SK-N-SH (cell line): Measurements from ENCODE around the gene PAM16. TPM values are rescaled to one million over a fixed set of nuclear protein-coding genes. Genes with fewer than 3 reads are reported as not detected.

Experiments
- CTCF ChIA-PET: fragments of 300-600, 350-600 bp; formaldehyde crosslinking; extraction: SDS; loops from one replicate; lab custom pipeline; 2021; lab: Yijun Ruan, JAX
- POLR2A ChIA-PET: fragments of 350-600 bp; sonication (Branson Sonifier 250); formaldehyde crosslinking; extraction: SDS; loops from one replicate; lab custom pipeline; 2020; ENCODE audit warnings: antibody characterized with exemption, inconsistent platforms; lab: Yijun Ruan, JAX
- DNase-seq: peaks from one replicate; pipeline ENCODE4 v3.0.0; 2012
- H2AFZ ChIP-seq: fragments of 200-600 bp; sonication (generic); 2 replicates; pipeline ENCODE4 v1.8.1; 2016; ENCODE audit warnings: antibody characterized with exemption, mild to moderate bottlenecking, low read depth
- H3F3A ChIP-seq: fragments of 200-600 bp; sonication (generic); replicated peaks from 2 replicates; pipeline ENCODE3; 2016; ENCODE audit warnings: antibody characterized with exemption, mild to moderate bottlenecking; ENCODE audit not compliant: insufficient read depth
- H3K27ac ChIP-seq, 2 experiments: fragments of 200-500 bp in 1 of 2; fragments of 200-600 bp in 1 of 2; sonication (Bioruptor generic) in 1 of 2; sonication (generic), shearing (Covaris generic) in 1 of 2; 2 replicates each; pipeline versions ENCODE4 v1.5.1 to v1.6.1; 2014 to 2016; ENCODE audit warnings: low read depth in 2 of 2, inconsistent platforms in 1 of 2, low read length in 1 of 2, mild to moderate bottlenecking in 1 of 2, mixed read lengths in 1 of 2
- H3K27me3 ChIP-seq: fragments of 200-600 bp; sonication (generic), shearing (Covaris generic); 2 replicates; pipeline ENCODE4 v1.6.1; 2016; ENCODE audit warnings: mixed run types; ENCODE audit not compliant: insufficient read depth
- H3K36me3 ChIP-seq, 2 experiments: fragments of 200-500 bp in 1 of 2; fragments of 200-600 bp in 1 of 2; sonication (Bioruptor generic) in 1 of 2; sonication (generic) in 1 of 2; replicated peaks in 1 of 2; 2 replicates each; pipeline versions ENCODE3 to v1.5.1; 2014 to 2016; ENCODE audit warnings: low read length in 1 of 2, mild to moderate bottlenecking in 1 of 2; ENCODE audit not compliant: insufficient read depth in 2 of 2, control insufficient read depth in 1 of 2
- H3K4me1 ChIP-seq, 2 experiments: fragments of 200-500 bp in 1 of 2; fragments of 200-600 bp in 1 of 2; sonication (Bioruptor generic) in 1 of 2; sonication (generic), shearing (Covaris generic) in 1 of 2; 2 replicates each; pipeline versions ENCODE4 v1.5.1 to v1.6.1; 2014 to 2016; ENCODE audit warnings: low read depth in 1 of 2, low read length in 1 of 2, mixed run types in 1 of 2; ENCODE audit not compliant: insufficient read depth in 2 of 2, control insufficient read depth in 1 of 2
- H3K4me2 ChIP-seq: fragments of 200-600 bp; sonication (generic), shearing (Covaris generic); 2 replicates; pipeline ENCODE4 v1.6.1; 2017; ENCODE audit warnings: mixed run types
- H3K4me3 ChIP-seq, 2 experiments: fragments of 200-500 bp in 1 of 2; fragments of 200-600 bp in 1 of 2; sonication (Bioruptor generic) in 1 of 2; sonication (generic), shearing (Covaris generic) in 1 of 2; 2 replicates each; pipeline versions ENCODE4 v1.5.1 to v1.8.1; 2014 to 2016; ENCODE audit warnings: low read depth in 2 of 2, inconsistent platforms in 1 of 2, low read length in 1 of 2, mild to moderate bottlenecking in 1 of 2, mixed read lengths in 1 of 2, moderate library complexity in 1 of 2
- H3K79me2 ChIP-seq: fragments of 200-600 bp; sonication (generic); 2 replicates; pipeline ENCODE4 v1.8.1; 2017; ENCODE audit warnings: mild to moderate bottlenecking; ENCODE audit not compliant: insufficient read depth
- H3K9ac ChIP-seq: fragments of 200-600 bp; sonication (generic); 2 replicates; pipeline ENCODE4 v1.6.1; 2017; ENCODE audit warnings: mixed run types
- H3K9me2 ChIP-seq: fragments of 200-600 bp; sonication (generic); 2 replicates; pipeline ENCODE4 v1.6.1; 2017; ENCODE audit warnings: mixed run types
- H3K9me3 ChIP-seq: fragments of 200-600 bp; sonication (generic); 2 replicates; pipeline ENCODE4 v1.6.1; 2017; ENCODE audit warnings: mixed run types, mild to moderate bottlenecking, moderate library complexity
- H4K20me1 ChIP-seq: fragments of 200-600 bp; sonication (generic); 2 replicates; pipeline ENCODE4 v1.6.1; 2017; ENCODE audit warnings: mild to moderate bottlenecking, mixed run types; ENCODE audit not compliant: insufficient read depth
- CHD2 ChIP-seq: fragments of 150-350 bp; IDR thresholded peaks from 2 replicates; pipeline ENCODE4 v1.6.1; 2018; ENCODE audit warnings: low read length; ENCODE audit not compliant: partially characterized antibody
- ELF1 ChIP-seq: IDR thresholded peaks from 2 replicates; pipeline ENCODE4 v1.4.0; 2012
- EP300 ChIP-seq, 2 experiments: IDR thresholded peaks; 2 replicates each; pipeline versions ENCODE4 v1.4.0 to v1.6.1; 2012; ENCODE audit warnings: borderline replicate concordance in 1 of 2, low read depth in 1 of 2, low read length in 1 of 2
- FOXJ3 ChIP-seq: sonication (generic); formaldehyde crosslinking; IDR thresholded peaks from 2 replicates; pipeline ENCODE4 v1.5.1; 2020; ENCODE audit warnings: mild to moderate bottlenecking, missing genetic modification reagents
- GATA2 ChIP-seq: sonication (generic); formaldehyde crosslinking; IDR thresholded peaks from 2 replicates; pipeline ENCODE4 v1.5.0; 2020; ENCODE audit warnings: mild to moderate bottlenecking, missing genetic modification reagents
- JUND ChIP-seq: IDR thresholded peaks from 2 replicates; pipeline ENCODE4 v1.4.0; 2012
- MXI1 ChIP-seq: IDR thresholded peaks from 2 replicates; pipeline ENCODE4 v1.6.1; 2012; ENCODE audit warnings: mild to moderate bottlenecking, low read depth, low read length, improper control_type of control experiment
- POLR2AphosphoS5 ChIP-seq: IDR thresholded peaks from 2 replicates; pipeline ENCODE4 v1.6.1; 2012; ENCODE audit warnings: low read depth, low read length
- RAD21 ChIP-seq: IDR thresholded peaks from 2 replicates; pipeline ENCODE4 v1.6.1; 2012; ENCODE audit warnings: mild to moderate bottlenecking, low read length
- RCOR1 ChIP-seq: fragments of 150-350 bp; IDR thresholded peaks from 2 replicates; pipeline ENCODE4 v1.6.1; 2017; ENCODE audit warnings: antibody characterized with exemption, low read length
- SIN3A ChIP-seq: IDR thresholded peaks from 2 replicates; pipeline ENCODE4 v1.6.1; 2012; ENCODE audit warnings: low read depth, mild to moderate bottlenecking, low read length, moderate library complexity, borderline replicate concordance
- SMC3 ChIP-seq: IDR thresholded peaks from 2 replicates; pipeline ENCODE4 v1.6.1; 2012; ENCODE audit warnings: low read depth, low read length, improper control_type of control experiment
- TAF1 ChIP-seq: IDR thresholded peaks from 2 replicates; pipeline ENCODE4 v1.6.1; 2012; ENCODE audit warnings: low read depth, mild to moderate bottlenecking, low read length, moderate library complexity, borderline replicate concordance
- TCF12 ChIP-seq: IDR thresholded peaks from 2 replicates; pipeline ENCODE4 v1.4.0; 2012
- WGBS: methylation state at CpG from one replicate; pipeline ENCODE4 v1.1.6; 2017; ENCODE audit warnings: low lambda C conversion rate; 5-methylcytosine and 5-hydroxymethylcytosine counted together
- polyA plus RNA-seq, 3 experiments: library from polyadenylated mRNA; depleted of rRNA; stranded (reverse); fragments of >200 nt; gene quantifications; 2 replicates each; pipeline ENCODE4 v1.2.3, GENCODE V29; 2012
- TF ChIP-seq, protein P1 (sequence below): IDR thresholded peaks from 2 replicates; pipeline ENCODE4 v1.4.0; 2012; ENCODE audit warnings: low read depth
- TF ChIP-seq, protein P2 (sequence below): IDR thresholded peaks from 2 replicates; pipeline ENCODE4; 2012
- TF ChIP-seq, protein P3 (sequence below): fragments of 150-350 bp; IDR thresholded peaks from 2 replicates; pipeline ENCODE4 v1.6.1; 2017; ENCODE audit warnings: antibody characterized with exemption, low read length, low read depth, borderline replicate concordance

The PAM16 gene
- polyA plus RNA-seq, 1 of the 3 experiments (the other 2 are of a cell fraction) = 96.4 TPM

DNA sequence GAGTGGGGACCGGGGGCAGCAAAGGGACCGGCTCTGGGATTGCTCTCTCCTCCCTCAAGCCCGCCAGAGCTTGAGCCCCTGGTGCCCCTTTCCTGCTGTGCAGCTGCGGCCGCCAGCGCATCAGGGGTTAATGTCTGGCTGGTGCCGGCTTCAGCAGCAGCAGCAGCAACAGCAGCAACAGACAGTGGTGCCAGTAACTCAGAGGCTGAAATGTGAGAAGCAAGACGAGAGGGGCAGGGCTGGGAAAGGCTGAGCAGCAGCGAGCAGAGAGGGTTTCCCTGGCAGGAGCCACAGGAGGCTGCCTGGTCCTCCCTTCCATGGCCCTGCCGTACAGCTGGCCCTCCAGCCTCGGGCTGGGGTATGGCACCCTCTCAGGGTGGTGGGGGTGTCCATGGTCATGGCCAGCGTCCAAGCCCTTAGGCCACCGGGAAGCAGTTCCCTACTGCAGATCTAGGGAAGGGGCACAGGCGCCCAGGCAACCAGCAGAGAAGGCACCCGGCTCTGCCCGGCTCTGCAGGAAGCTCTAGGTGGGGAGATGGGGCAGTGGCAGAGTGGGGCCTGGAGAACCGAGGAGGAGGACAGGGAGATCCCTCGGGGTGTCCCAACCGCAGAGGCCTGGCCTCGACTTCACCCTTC, 57.2 kb downstream of the PAM16 start:
- Histone ChIP-seq H3K4me2 (peak overlapping the region; percentile 80), H3F3A (peaks cover 5% of the 10 kb centered on the region), H3K4me1 (peaks cover 10 to 20% of the 10 kb centered on the region in 2 experiments; a peak in 3 of 4 replicates), H3K27me3 (no peaks in the 10 kb centered on the region), H3K9ac (no peak overlapping the region), H3K79me2 (no peaks in the 10 kb centered on the region), H3K9me3 (no peaks in the 10 kb centered on the region), H4K20me1 (no peaks in the 10 kb centered on the region), H2AFZ (peak overlapping the region; percentile 41; the same call in 1 of the 2 replicates), H3K9me2 (no peaks in the 10 kb centered on the region), H3K27ac (peak overlapping the region; percentile 60 to 87), H3K4me3 (peak overlapping the region in 1 of 2 experiments; percentile 6; a peak in 2 of 4 replicates), H3K36me3 (no peaks in the 10 kb centered on the region)
- 6% methylated on average over 14 of the region's 20 CpGs for WGBS
- POLR2A ChIA-PET = interaction anchor here (0.5 to 2.0 kb wide), 11 partner anchors 10 to 197 kb away, joined by 3 to 21 read pairs (median 4); partner anchors contain the start of genes GLIS2 and TFAP4
- peak; percentile 93 for DNase-seq
- TF ChIP-seq TCF12 (peak; percentile 61; the same call in 1 of the 2 replicates), SIN3A (no peak), SMC3 (0 out of 2 replicates have a peak, but pooled peaks have one; percentile 17), MXI1 (peak; percentile 59; the same call in 1 of the 2 replicates), RCOR1 (peak; percentile 59; the same call in 1 of the 2 replicates), ELF1 (no peak), CHD2 (peak; percentile 83), EP300 (IDR thresholded peaks at IDR 0.05; ENCODE audit: borderline replicate concordance in 1 of 2, low read depth in 1 of 2, low read length in 1 of 2) (peak in 1 of 2 experiments; percentile 73; a peak in 3 of 4 replicates), GATA2 (CRISPR knock-in tag) (peak; percentile 28; the same call in 1 of the 2 replicates), FOXJ3 (peak; percentile 61), TAF1 (peak; percentile 53; the same call in 1 of the 2 replicates), RAD21 (peak; percentile 17; the same call in 1 of the 2 replicates), JUND (no peak), POLR2AphosphoS5 (peak; percentile 72)
- TF ChIP-seq, protein P1, sequence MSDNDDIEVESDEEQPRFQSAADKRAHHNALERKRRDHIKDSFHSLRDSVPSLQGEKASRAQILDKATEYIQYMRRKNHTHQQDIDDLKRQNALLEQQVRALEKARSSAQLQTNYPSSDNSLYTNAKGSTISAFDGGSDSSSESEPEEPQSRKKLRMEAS = no peak; the same call in 1 of the 2 replicates
- TF ChIP-seq, protein P2, sequence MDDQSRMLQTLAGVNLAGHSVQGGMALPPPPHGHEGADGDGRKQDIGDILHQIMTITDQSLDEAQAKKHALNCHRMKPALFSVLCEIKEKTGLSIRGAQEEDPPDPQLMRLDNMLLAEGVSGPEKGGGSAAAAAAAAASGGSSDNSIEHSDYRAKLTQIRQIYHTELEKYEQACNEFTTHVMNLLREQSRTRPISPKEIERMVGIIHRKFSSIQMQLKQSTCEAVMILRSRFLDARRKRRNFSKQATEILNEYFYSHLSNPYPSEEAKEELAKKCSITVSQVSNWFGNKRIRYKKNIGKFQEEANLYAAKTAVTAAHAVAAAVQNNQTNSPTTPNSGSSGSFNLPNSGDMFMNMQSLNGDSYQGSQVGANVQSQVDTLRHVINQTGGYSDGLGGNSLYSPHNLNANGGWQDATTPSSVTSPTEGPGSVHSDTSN = peak; percentile 45; the same call in 1 of the 2 replicates
- TF ChIP-seq, protein P3, sequence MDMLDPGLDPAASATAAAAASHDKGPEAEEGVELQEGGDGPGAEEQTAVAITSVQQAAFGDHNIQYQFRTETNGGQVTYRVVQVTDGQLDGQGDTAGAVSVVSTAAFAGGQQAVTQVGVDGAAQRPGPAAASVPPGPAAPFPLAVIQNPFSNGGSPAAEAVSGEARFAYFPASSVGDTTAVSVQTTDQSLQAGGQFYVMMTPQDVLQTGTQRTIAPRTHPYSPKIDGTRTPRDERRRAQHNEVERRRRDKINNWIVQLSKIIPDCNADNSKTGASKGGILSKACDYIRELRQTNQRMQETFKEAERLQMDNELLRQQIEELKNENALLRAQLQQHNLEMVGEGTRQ = no peak
- CTCF ChIA-PET = interaction anchor here (0.8 to 14.5 kb wide), 14 partner anchors 8 to 109 kb away, joined by 3 to 281 read pairs (median 4); partner anchors contain the start of genes GLIS2 and TFAP4
